DOHH2 (cell line): Measurements from ENCODE around the gene PMFBP1.

Experiments
- H3F3A ChIP-seq: fragments of 200-600 bp; sonication (generic), shearing (Covaris generic); 2 replicates; pipeline ENCODE4 v1.6.0; 2016; ENCODE audit warnings: antibody characterized with exemption, mild to moderate bottlenecking; ENCODE audit not compliant: control insufficient read depth, insufficient read depth
- H3K27ac ChIP-seq: fragments of 200-600 bp; sonication (generic); 2 replicates; pipeline ENCODE4 v1.5.1; 2014; ENCODE audit warnings: low read depth, mild to moderate bottlenecking, low read length, moderate library complexity
- H3K27me3 ChIP-seq: fragments of 200-600 bp; sonication (generic); 2 replicates; pipeline ENCODE4 v1.6.1; 2014; ENCODE audit warnings: mild to moderate bottlenecking, low read length, mixed read lengths; ENCODE audit not compliant: control insufficient read depth
- H3K36me3 ChIP-seq: fragments of 200-600 bp; sonication (generic); 2 replicates; pipeline ENCODE4 v1.6.1; 2014; ENCODE audit warnings: mild to moderate bottlenecking, low read length, moderate library complexity, mixed read lengths; ENCODE audit not compliant: control insufficient read depth
- H3K4me1 ChIP-seq: fragments of 200-600 bp; sonication (generic); 2 replicates; pipeline ENCODE4 v1.6.1; 2014; ENCODE audit warnings: mild to moderate bottlenecking, low read length, mixed read lengths; ENCODE audit not compliant: control insufficient read depth
- H3K4me2 ChIP-seq: fragments of 200-600 bp; sonication (generic); 2 replicates; pipeline ENCODE4 v1.6.0; 2014; ENCODE audit warnings: mild to moderate bottlenecking, low read length, moderate library complexity
- H3K4me3 ChIP-seq: fragments of 200-600 bp; sonication (generic); 2 replicates; pipeline ENCODE4 v1.5.1; 2014; ENCODE audit warnings: mild to moderate bottlenecking, low read length, mixed read lengths
- H3K79me2 ChIP-seq: fragments of 200-600 bp; sonication (generic); 2 replicates; pipeline ENCODE4 v1.6.1; 2014; ENCODE audit warnings: mild to moderate bottlenecking, low read length, mixed read lengths; ENCODE audit not compliant: control insufficient read depth
- H3K9me2 ChIP-seq: fragments of 200-600 bp; sonication (generic); replicated peaks from 2 replicates; pipeline ENCODE4 v1.6.1; 2014; ENCODE audit warnings: mild to moderate bottlenecking, low read length, mixed read lengths; ENCODE audit not compliant: control insufficient read depth
- H3K9me3 ChIP-seq: fragments of 200-600 bp; sonication (generic); 2 replicates; pipeline ENCODE4 v1.6.1; 2014; ENCODE audit warnings: antibody characterized with exemption, low read length, mixed read lengths; ENCODE audit not compliant: control insufficient read depth, insufficient read depth
- H4K20me1 ChIP-seq: fragments of 200-600 bp; sonication (generic); 2 replicates; pipeline ENCODE4 v1.6.0; 2014; ENCODE audit warnings: low read depth, mild to moderate bottlenecking, antibody characterized with exemption, low read length, moderate library complexity; ENCODE audit not compliant: control insufficient read depth, insufficient read depth
- EZH2phosphoT487 ChIP-seq: fragments of 200-600 bp; sonication (generic); IDR thresholded peaks from 2 replicates; pipeline ENCODE4 v1.6.1; 2017; ENCODE audit warnings: borderline replicate concordance, mild to moderate bottlenecking, antibody characterized with exemption, low read length, moderate library complexity, mixed read lengths
- TF ChIP-seq, protein P1 (sequence below): fragments of 200-600 bp; sonication (generic); IDR thresholded peaks from one replicate; pipeline ENCODE4 v1.5.1; 2014; ENCODE audit warnings: antibody characterized with exemption, mild to moderate bottlenecking, low read depth, low read length; ENCODE audit not compliant: poor library complexity, severe bottlenecking

Gene PMFBP1

GRCh38 chr16:72219282-72219681 lies 47.3 kb upstream of the PMFBP1 start:
- TF ChIP-seq, protein P1, sequence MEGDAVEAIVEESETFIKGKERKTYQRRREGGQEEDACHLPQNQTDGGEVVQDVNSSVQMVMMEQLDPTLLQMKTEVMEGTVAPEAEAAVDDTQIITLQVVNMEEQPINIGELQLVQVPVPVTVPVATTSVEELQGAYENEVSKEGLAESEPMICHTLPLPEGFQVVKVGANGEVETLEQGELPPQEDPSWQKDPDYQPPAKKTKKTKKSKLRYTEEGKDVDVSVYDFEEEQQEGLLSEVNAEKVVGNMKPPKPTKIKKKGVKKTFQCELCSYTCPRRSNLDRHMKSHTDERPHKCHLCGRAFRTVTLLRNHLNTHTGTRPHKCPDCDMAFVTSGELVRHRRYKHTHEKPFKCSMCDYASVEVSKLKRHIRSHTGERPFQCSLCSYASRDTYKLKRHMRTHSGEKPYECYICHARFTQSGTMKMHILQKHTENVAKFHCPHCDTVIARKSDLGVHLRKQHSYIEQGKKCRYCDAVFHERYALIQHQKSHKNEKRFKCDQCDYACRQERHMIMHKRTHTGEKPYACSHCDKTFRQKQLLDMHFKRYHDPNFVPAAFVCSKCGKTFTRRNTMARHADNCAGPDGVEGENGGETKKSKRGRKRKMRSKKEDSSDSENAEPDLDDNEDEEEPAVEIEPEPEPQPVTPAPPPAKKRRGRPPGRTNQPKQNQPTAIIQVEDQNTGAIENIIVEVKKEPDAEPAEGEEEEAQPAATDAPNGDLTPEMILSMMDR, result no peak
- no peak for TF ChIP-seq EZH2phosphoT487
- H3K9me3 ChIP-seq, result no peaks in the 10 kb centered on the region
- H3K9me2 ChIP-seq, result no peaks in the 10 kb centered on the region
- no peaks in the 10 kb centered on the region for H3F3A ChIP-seq
- no peaks in the 10 kb centered on the region for H4K20me1 ChIP-seq
- no peaks in the 10 kb centered on the region for H3K4me1 ChIP-seq
- H3K27me3 ChIP-seq, result peaks cover 3% of the 10 kb centered on the region; the same call in 1 of the 2 replicates
- no peaks in the 10 kb centered on the region for H3K79me2 ChIP-seq
- H3K27ac ChIP-seq, result no peak overlapping the region
- no peaks in the 10 kb centered on the region for H3K36me3 ChIP-seq
- H3K4me2 ChIP-seq, result no peak overlapping the region
- H3K4me3 ChIP-seq, result no peak overlapping the region

DNA sequence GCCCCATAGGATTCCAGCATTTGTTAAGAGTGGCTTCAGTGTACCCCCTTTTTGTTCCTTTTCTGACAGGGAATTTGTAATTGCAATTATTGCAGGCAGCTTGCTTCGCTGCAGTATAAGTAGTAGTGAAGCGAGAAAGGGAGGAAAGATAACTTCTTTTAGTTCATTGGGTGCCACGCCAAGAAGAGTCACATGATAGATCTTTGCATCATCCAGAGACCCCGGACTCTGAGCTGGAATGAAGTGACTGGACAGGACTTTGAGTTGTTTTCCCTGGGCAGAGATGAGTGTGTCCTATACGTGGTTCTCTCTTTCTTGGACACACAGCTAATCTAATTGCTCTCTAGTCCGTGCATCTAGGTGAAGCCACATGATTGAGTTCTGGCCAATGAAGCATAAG lies 44.8 kb upstream of the PMFBP1 start:
- H3K9me2 ChIP-seq, result no peaks in the 10 kb centered on the region
- H3K4me1 ChIP-seq, result no peaks in the 10 kb centered on the region
- no peaks in the 10 kb centered on the region for H3K36me3 ChIP-seq
- no peaks in the 10 kb centered on the region for H3F3A ChIP-seq
- no peaks in the 10 kb centered on the region for H3K27me3 ChIP-seq
- H4K20me1 ChIP-seq, result no peaks in the 10 kb centered on the region
- no peaks in the 10 kb centered on the region for H3K79me2 ChIP-seq
- H3K4me3 ChIP-seq, result no peak overlapping the region
- TF ChIP-seq, protein P1, result no peak
- TF ChIP-seq EZH2phosphoT487, result no peak
- no peak overlapping the region for H3K4me2 ChIP-seq
- no peaks in the 10 kb centered on the region for H3K9me3 ChIP-seq
- H3K27ac ChIP-seq, result no peak overlapping the region

- Histone ChIP-seq H3K4me2 (no peak overlapping the region), H3K27ac (no peak overlapping the region), H3F3A (no peaks in the 10 kb centered on the region), H3K27me3 (peaks cover 7% of the 10 kb centered on the region; the same call in 1 of the 2 replicates), H3K9me2 (no peaks in the 10 kb centered on the region), H3K36me3 (no peaks in the 10 kb centered on the region), H3K9me3 (no peaks in the 10 kb centered on the region), H3K79me2 (no peaks in the 10 kb centered on the region), H3K4me1 (no peaks in the 10 kb centered on the region), H3K4me3 (no peak overlapping the region), H4K20me1 (no peaks in the 10 kb centered on the region)
- TF ChIP-seq, protein P1, result no peak
- no peak for TF ChIP-seq EZH2phosphoT487
Observed at GRCh38 chr16:72214821-72215220, 42.9 kb upstream of the PMFBP1 start.

- no peak for TF ChIP-seq EZH2phosphoT487
- TF ChIP-seq, protein P1, result no peak
- Histone ChIP-seq H3F3A (no peaks in the 10 kb centered on the region), H3K4me2 (no peak overlapping the region), H3K4me1 (no peaks in the 10 kb centered on the region), H3K9me3 (no peaks in the 10 kb centered on the region), H3K27ac (no peak overlapping the region), H3K9me2 (no peaks in the 10 kb centered on the region), H3K4me3 (no peak overlapping the region), H3K36me3 (no peaks in the 10 kb centered on the region), H3K27me3 (peaks cover 7% of the 10 kb centered on the region; the same call in 1 of the 2 replicates), H3K79me2 (no peaks in the 10 kb centered on the region), H4K20me1 (no peaks in the 10 kb centered on the region)
Observed at GRCh38 chr16:72211110-72211509, 39.2 kb upstream of the PMFBP1 start.
